Posterior vena cava (tissue), 2 donors: ENCODE measurements around the gene TMEM187. TPM values are rescaled to one million over a fixed set of nuclear protein-coding genes. Genes with fewer than 3 reads are reported as not detected.

ENCODE experiments used
- DNase-seq: peaks from one replicate; pipeline ENCODE4 v3.0.0-alpha.2; 2020; ENCODE audit warnings: low spot score
- intact Hi-C, 2 donors: fragments of 100-400 bp; cut with DNase I; formaldehyde crosslinking; loops; one replicate each; pipeline versions ENCODE4 v1.14.1 to v1.14.2; 2022 to 2023
- microRNA-seq, 2 donors: library from miRNA; unstranded; fragments of <30 nt; microRNA quantifications; one replicate each; pipeline ENCODE4 v1.2.0, GENCODE V29; 2020 to 2021; ENCODE audit warnings: borderline microRNAs expressed in 2 of 2
- total RNA-seq, 2 donors: library from RNA; stranded (reverse); fragmentation: NEBNext Ultra II Directional; extraction: Animal tissue kit (Norgen Biotek cat#: 25700); gene quantifications; one replicate each; pipeline ENCODE4 v1.2.1, GENCODE V29; 2021
- donor health status: DM: yes; HTN: yes; CAD: no.
- donor health status: DM: yes; HTN: yes; CAD: no.

The TMEM187 gene
- total RNA-seq, 2 donors from 2014 or later = 6.9 to 9.3 TPM

- DNase-seq = no peak
- intact Hi-C loops = no loop called here
Measured at GRCh38 chrX:154024271-154024670, 51.7 kb downstream of the TMEM187 start.

DNA sequence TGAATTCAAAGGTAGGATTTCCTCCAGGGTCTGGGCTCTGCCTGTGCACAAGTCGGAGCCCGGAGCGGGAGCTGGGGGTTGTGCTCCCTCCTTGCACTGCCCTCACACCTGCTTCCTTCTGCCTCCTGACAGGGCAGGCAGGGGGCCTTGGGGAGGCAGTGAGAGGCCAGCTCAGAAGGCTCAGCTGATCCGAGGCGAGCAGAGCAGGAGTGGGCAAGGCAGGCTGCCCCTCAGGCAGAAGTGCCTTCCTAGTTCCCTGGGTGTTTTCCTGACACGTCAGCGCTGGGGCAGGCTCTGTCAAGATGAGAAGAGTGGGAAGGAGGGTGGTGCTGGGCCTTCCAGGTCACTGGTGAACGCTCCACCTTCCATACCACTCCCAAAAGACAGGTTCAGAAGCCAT lies 52.7 kb downstream of the TMEM187 start:
- intact Hi-C loops = no loop called here
- no peak for DNase-seq

- DNase-seq = no peak
- intact Hi-C loops = no loop called here
Measured at GRCh38 chrX:154026136-154027021, 53.8 kb downstream of the TMEM187 start.

DNA sequence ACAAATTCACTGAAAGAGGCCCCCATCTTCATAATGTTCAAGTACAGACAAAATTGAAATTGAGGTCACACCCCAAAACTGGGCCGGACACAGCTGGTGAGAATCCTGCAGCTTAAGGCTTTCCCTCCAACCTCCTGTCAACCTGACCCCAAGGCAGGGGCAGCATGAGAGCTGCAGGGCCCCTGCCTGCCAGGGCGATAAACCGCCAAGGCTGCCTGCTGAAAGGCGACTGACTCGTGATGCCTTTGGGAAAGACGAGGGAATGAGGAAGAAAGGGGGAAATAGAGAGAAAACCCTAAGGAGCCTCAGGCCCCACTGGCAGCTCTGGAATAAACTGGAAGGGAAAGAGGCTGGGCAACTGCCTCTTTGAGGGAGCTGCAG lies 54.5 kb downstream of the TMEM187 start:
- intact Hi-C loops = no loop called here
- DNase-seq = no peak

DNA sequence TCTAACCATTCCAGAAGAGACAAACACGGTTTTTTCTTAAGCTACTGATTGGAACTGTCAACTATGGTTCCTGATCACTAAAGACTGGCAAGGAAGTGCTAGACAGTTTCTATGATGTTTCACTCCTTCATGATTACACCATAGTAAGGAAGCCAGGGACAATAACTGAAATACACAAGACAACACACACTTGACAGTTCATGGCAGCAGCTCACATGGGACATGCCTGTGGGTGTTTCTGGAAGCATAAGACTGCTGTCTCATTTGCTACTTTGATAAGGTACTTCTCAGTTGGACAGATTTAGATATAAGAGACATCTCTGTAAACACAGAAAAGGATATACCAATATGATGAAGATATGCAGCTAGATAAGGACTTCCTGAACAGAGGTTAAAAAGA lies 55.4 kb downstream of the TMEM187 start:
- DNase-seq = no peak
- intact Hi-C loops = no loop called here

DNA sequence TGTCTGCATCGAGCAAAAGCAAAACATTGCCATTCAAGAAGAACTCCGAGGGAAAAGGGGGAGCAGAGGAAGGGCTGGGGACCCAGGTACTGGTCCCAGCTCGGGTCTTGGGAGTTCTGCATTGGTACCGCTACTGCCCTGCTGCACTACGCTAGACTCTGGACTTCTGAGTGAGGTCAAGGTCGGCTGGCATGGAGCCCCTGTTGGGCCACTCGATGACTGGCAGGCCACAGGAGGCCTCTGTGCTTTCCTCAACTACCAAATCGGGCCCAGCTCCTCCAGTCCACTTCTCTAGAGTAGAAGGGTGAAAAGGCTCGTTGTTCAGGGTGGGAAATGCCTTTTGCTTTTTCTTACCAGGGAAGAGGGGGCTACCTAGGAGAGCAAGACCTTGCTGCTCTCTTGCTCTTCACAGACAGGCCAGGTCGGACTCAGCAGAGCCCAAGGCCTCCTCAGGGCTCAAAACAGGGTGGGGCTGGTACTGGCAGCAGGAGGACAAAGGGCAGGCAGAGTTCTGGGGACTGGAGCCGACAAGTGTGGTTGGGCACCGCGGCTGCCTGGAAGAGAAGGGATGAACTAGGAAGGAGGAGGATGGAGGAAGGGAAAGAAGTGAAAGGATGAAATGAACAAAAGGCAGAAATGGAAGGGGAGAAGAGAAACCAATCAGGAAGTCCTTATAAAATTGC lies 56.1 kb downstream of the TMEM187 start:
- DNase-seq = no peak

DNA sequence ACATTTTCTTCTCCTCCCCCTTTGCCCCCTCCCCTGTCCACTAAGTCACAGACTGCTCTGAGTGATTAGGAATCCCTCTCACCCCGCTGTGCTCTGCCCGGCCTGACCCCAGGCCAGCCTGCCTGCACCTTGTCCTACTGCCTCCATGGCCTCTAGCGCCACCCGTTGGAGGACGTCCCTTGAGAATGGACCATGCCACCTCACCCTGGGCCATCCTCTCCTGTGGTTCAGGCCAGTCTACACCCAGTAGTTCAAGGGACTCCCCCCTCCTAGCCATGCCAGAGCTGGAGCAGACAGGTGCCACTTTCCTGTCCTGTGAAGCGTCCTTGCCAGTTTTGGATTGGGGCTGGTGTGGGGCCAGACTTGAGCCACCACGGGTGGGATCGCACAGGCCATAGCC lies 56.9 kb downstream of the TMEM187 start:
- intact Hi-C loops = no loop called here
- DNase-seq = no peak

More for the DNA sequence above, 56.1 kb downstream of the TMEM187 start:
- intact Hi-C loops = no loop called here

- intact Hi-C loops = no loop called here
- no peak for DNase-seq
Measured at GRCh38 chrX:154030266-154030665, 57.7 kb downstream of the TMEM187 start.

GRCh38 chrX:154030715-154031305 lies 58.3 kb downstream of the TMEM187 start:
- DNase-seq = peak; percentile 75
- intact Hi-C loops = no loop called here

DNA sequence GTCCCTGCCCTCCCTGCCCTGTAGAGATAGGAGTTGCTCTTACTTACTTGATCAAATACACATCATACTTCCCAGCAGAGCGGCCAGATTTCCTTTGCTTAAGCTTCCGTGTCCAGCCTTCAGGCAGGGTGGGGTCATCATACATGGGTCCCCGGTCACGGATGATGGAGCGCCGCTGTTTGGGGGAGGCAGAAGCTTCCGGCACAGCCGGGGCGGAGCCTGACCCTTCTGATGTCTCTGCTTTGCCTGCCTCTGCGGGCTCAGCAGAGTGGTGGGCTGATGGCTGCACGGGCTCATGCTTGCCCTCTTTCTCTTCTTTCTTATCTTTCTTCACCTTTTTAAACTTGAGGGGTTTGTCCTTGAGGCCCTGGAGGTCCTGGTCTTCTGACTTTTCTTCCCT lies 59.6 kb downstream of the TMEM187 start:
- DNase-seq = peak; percentile 51
- intact Hi-C loops = no loop called here

- intact Hi-C loops = no loop called here
- DNase-seq = peak; percentile 47
Measured at GRCh38 chrX:154032653-154033052, 60.1 kb downstream of the TMEM187 start.

Small RNAs within 50 kb of the gene (microRNA-seq; reads per million reads assigned to microRNA genes)
- gene MIR3202-1 (0 reads per million in 2 donors), gene MIR3202-2 (0 reads per million in 2 donors), gene MIR718 (0 reads per million in 2 donors)

Other genes with a start within 250 kb of the TMEM187 start
- gene BCAP31, start 248.4 kb upstream of the TMEM187 start, total RNA-seq = 100 to 1,000 TPM; 129 to 133 TPM
- gene ABCD1, start 247.9 kb upstream of the TMEM187 start, total RNA-seq = 10 to 100 TPM; 14.7 to 22.6 TPM
- 10 to 100 TPM; 16.8 to 19.1 TPM for gene PLXNB3, start 208.5 kb upstream of the TMEM187 start, total RNA-seq
- gene SRPK3, start 191.7 kb upstream of the TMEM187 start, total RNA-seq = 1 to 10 TPM; 5.4 to 9.8 TPM
- gene IDH3G, start 178.4 kb upstream of the TMEM187 start, total RNA-seq = 10 to 100 TPM; 43.9 to 44.1 TPM
- gene SSR4, start 178.1 kb upstream of the TMEM187 start, total RNA-seq = 100 to 1,000 TPM; 164 to 225 TPM
- 10 to 100 TPM; 21.0 to 22.9 TPM for gene PDZD4, start 142.2 kb upstream of the TMEM187 start, total RNA-seq
- 1 to 10 TPM; 3.8 to 4.4 TPM for gene L1CAM, start 86.6 kb upstream of the TMEM187 start, total RNA-seq
- gene AVPR2, start 68.1 kb upstream of the TMEM187 start, total RNA-seq = 1 to 10 TPM; 1.4 to 2.0 TPM
- gene ARHGAP4, start 46.5 kb upstream of the TMEM187 start, total RNA-seq = 10 to 100 TPM; 36.3 to 47.1 TPM
- 10 to 100 TPM; 69.4 to 75.4 TPM for gene NAA10, start 37.7 kb upstream of the TMEM187 start, total RNA-seq
- 10 to 100 TPM; 11.4 to 17.6 TPM for gene RENBP, start 28.1 kb upstream of the TMEM187 start, total RNA-seq
- gene HCFC1, start 936 bp upstream of the TMEM187 start, total RNA-seq = 10 to 100 TPM; 36.9 to 44.6 TPM
- 100 to 1,000 TPM in 1 of 2 donors, 10 to 100 TPM in 1; 88.2 to 114 TPM for gene IRAK1, start 47.1 kb downstream of the TMEM187 start, total RNA-seq
- 10 to 100 TPM; 53.6 to 55.0 TPM for gene MECP2, start 125.0 kb downstream of the TMEM187 start, total RNA-seq
- gene OPN1LW, start 171.5 kb downstream of the TMEM187 start, total RNA-seq = not detected
- gene OPN1MW, start 209.8 kb downstream of the TMEM187 start, total RNA-seq = not detected
- gene OPN1MW2, start 247.0 kb downstream of the TMEM187 start, total RNA-seq = not detected